ENCODE data around the gene UBN2.

Gene UBN2

GRCh38 chr7:139294951-139295575, 64.0 kb downstream of the UBN2 start:
- Histone ChIP-seq H3K4me1 (ENCODE audit: control insufficient read depth, insufficient read depth, low read length) (no peaks in the 10 kb centered on the region), H3K4me3 (ENCODE audit: low read depth, low read length) (no peak overlapping the region), H3K9me3 (ENCODE audit: control insufficient read depth, insufficient read depth, low read depth, low read length) (no peaks in the 10 kb centered on the region), H3K36me3 (ENCODE audit: control insufficient read depth in 2 of 2, insufficient read depth in 1 of 2, low read length in 2 of 2) (peaks cover 0 to 26% of the 10 kb centered on the region in 2 experiments; a peak in 1 of 3 replicates), H3K27ac (ENCODE audit: extremely low read depth, low read depth, low read length) (no peak overlapping the region)
- no peak for TF ChIP-seq ZXDB (tag by site-specific recombination; IDR thresholded peaks at IDR 0.05)
- TF ChIP-seq ZNF473 (tag by site-specific recombination; IDR thresholded peaks at IDR 0.05), result no peak
- TF ChIP-seq SP7 (tag by site-specific recombination; IDR thresholded peaks at IDR 0.05), result no peak
- no peak for TF ChIP-seq ZNF561 (tag by site-specific recombination; IDR thresholded peaks at IDR 0.05; ENCODE audit: borderline replicate concordance)
- no peak for TF ChIP-seq ZNF792 (tag by site-specific recombination; IDR thresholded peaks at IDR 0.05)
- no peak for TF ChIP-seq HOXD13 (CRISPR knock-in tag; IDR thresholded peaks at IDR 0.05; ENCODE audit: borderline replicate concordance)
- TF ChIP-seq HIC1 (tag by site-specific recombination; IDR thresholded peaks at IDR 0.05), result no peak
- TF ChIP-seq ZNF10 (tag by site-specific recombination; IDR thresholded peaks at IDR 0.05), result no peak
- TF ChIP-seq ZNF292 (tag by site-specific recombination; IDR thresholded peaks at IDR 0.05; ENCODE audit: borderline replicate concordance, low read depth), result no peak
- TF ChIP-seq KLF8 (tag by site-specific recombination; IDR thresholded peaks at IDR 0.05), result no peak
- TF ChIP-seq REPIN1 (tag by site-specific recombination; IDR thresholded peaks at IDR 0.05; ENCODE audit: low read depth), result no peak
- TF ChIP-seq ZNF2 (tag by site-specific recombination; IDR thresholded peaks at IDR 0.05), result no peak
- no peak for TF ChIP-seq ZNF521 (tag by site-specific recombination; IDR thresholded peaks at IDR 0.05)
- no peak for TF ChIP-seq ZNF776 (tag by site-specific recombination; IDR thresholded peaks at IDR 0.05; ENCODE audit: borderline replicate concordance)
- TF ChIP-seq ZBTB49 (tag by site-specific recombination; IDR thresholded peaks at IDR 0.05; ENCODE audit: low read depth), result no peak
- TF ChIP-seq ZSCAN30 (tag by site-specific recombination; IDR thresholded peaks at IDR 0.05), result no peak
- TF ChIP-seq ZNF701 (tag by site-specific recombination; IDR thresholded peaks at IDR 0.05), result no peak
- no peak for TF ChIP-seq ZNF654 (tag by site-specific recombination; IDR thresholded peaks at IDR 0.05; ENCODE audit: low read depth)
- CTCF ChIA-PET, result interaction anchor here (0.6 to 0.7 kb wide), 2 partner anchors 11 to 40 kb away, joined by 3 to 4 read pairs; no protein-coding TSS in a partner anchor
- POLR2A ChIA-PET, result no interaction called here

- ChIA-PET POLR2A (no interaction called here), CTCF (no interaction called here)
- Histone ChIP-seq H3K36me3 (ENCODE audit: control insufficient read depth in 2 of 2, insufficient read depth in 1 of 2, low read length in 2 of 2) (peaks cover 0 to 25% of the 10 kb centered on the region in 2 experiments; a peak in 1 of 3 replicates), H3K4me3 (ENCODE audit: low read depth, low read length) (no peak overlapping the region), H3K27ac (ENCODE audit: extremely low read depth, low read depth, low read length) (no peak overlapping the region), H3K4me1 (ENCODE audit: control insufficient read depth, insufficient read depth, low read length) (no peaks in the 10 kb centered on the region), H3K9me3 (ENCODE audit: control insufficient read depth, insufficient read depth, low read depth, low read length) (no peaks in the 10 kb centered on the region)
- TF ChIP-seq ZBTB7A (tag by site-specific recombination; IDR thresholded peaks at IDR 0.05; ENCODE audit: low read depth), result no peak
- no peak for TF ChIP-seq HIC1 (tag by site-specific recombination; IDR thresholded peaks at IDR 0.05)
- TF ChIP-seq KLF1 (tag by site-specific recombination; IDR thresholded peaks at IDR 0.05), result no peak
- TF ChIP-seq ZNF391 (tag by site-specific recombination; IDR thresholded peaks at IDR 0.05; ENCODE audit: borderline replicate concordance, low read depth), result no peak
- no peak for TF ChIP-seq ZBTB48 (tag by site-specific recombination; IDR thresholded peaks at IDR 0.05)
- TF ChIP-seq GLI4 (tag by site-specific recombination; IDR thresholded peaks at IDR 0.05), result no peak
- TF ChIP-seq EGR2 (tag by site-specific recombination; IDR thresholded peaks at IDR 0.05; ENCODE audit: low read depth), result no peak
- no peak for TF ChIP-seq ZBTB8A (tag by site-specific recombination; IDR thresholded peaks at IDR 0.05)
- TF ChIP-seq ZNF48 (tag by site-specific recombination; IDR thresholded peaks at IDR 0.05), result no peak
- TF ChIP-seq ZEB2 (tag by site-specific recombination; IDR thresholded peaks at IDR 0.05), result no peak
- no peak for TF ChIP-seq ZNF292 (tag by site-specific recombination; IDR thresholded peaks at IDR 0.05; ENCODE audit: borderline replicate concordance, low read depth)
- no peak for TF ChIP-seq ZNF555 (tag by site-specific recombination; conservative IDR thresholded peaks at IDR 0.05)
- TF ChIP-seq SCRT2 (tag by site-specific recombination; IDR thresholded peaks at IDR 0.05), result no peak
- TF ChIP-seq ZNF2 (tag by site-specific recombination; IDR thresholded peaks at IDR 0.05), result no peak
- no peak for TF ChIP-seq ZXDB (tag by site-specific recombination; IDR thresholded peaks at IDR 0.05)
- no peak for TF ChIP-seq ZNF23 (tag by site-specific recombination; IDR thresholded peaks at IDR 0.05; ENCODE audit: borderline replicate concordance)
Measured at GRCh38 chr7:139297795-139298194, 66.8 kb downstream of the UBN2 start.
